Uterus (tissue), 4 donors: Measurements from ENCODE around the gene TP53I11. TPM values are rescaled to one million over a fixed set of nuclear protein-coding genes. Genes with fewer than 3 reads are reported as not detected.

Experiments
- DNase-seq, 2 donors: peaks; one replicate each; pipeline ENCODE4 v3.0.0-alpha.2; 2019 to 2020
- H3K27ac ChIP-seq, 2 donors: fragments of 200-600 bp; sonication (generic); 1 replicate in 1 of 2; 2 replicates in 1 of 2; pipeline ENCODE4 v1.5.1; 2016 to 2018
- H3K27me3 ChIP-seq, 2 donors: fragments of 200-600 bp; sonication (generic); one replicate each; pipeline ENCODE4 v1.5.1; 2018 to 2019; ENCODE audit warnings: control low read depth in 1 of 2
- H3K36me3 ChIP-seq, 2 donors: fragments of 200-600 bp; sonication (generic); one replicate each; pipeline ENCODE4 v1.5.1; 2019; ENCODE audit warnings: control low read depth in 1 of 2
- H3K4me1 ChIP-seq, 2 donors: fragments of 200-600 bp; sonication (generic); one replicate each; pipeline ENCODE4 v1.5.1; 2018 to 2019; ENCODE audit warnings: control low read depth in 1 of 2
- H3K4me3 ChIP-seq, 2 donors: fragments of 200-600 bp; sonication (generic); 1 replicate in 1 of 2; 2 replicates in 1 of 2; pipeline ENCODE4 v1.5.1; 2018 to 2019; ENCODE audit warnings: mild to moderate bottlenecking in 1 of 2
- H3K9me3 ChIP-seq, 2 donors: fragments of 200-600 bp; sonication (generic); one replicate each; pipeline ENCODE4 v1.5.1; 2019; ENCODE audit warnings: control low read depth in 1 of 2
- CTCF ChIP-seq, 4 experiments: fragments of 200-600 bp in 2 of 4; fragments of 450-650 bp in 2 of 4; sonication (generic) in 2 of 4; IDR thresholded peaks; one replicate each; pipeline ENCODE4 v1.5.1; 2016 to 2019; ENCODE audit warnings: antibody characterized with exemption in 4 of 4, mild to moderate bottlenecking in 2 of 4, moderate library complexity in 1 of 4
- POLR2A ChIP-seq, 2 donors: fragments of 450-650 bp; IDR thresholded peaks; one replicate each; pipeline ENCODE4 v1.6.1; 2016; ENCODE audit warnings: antibody characterized with exemption in 2 of 2, mild to moderate bottlenecking in 1 of 2, moderate library complexity in 1 of 2
- intact Hi-C: fragments of 100-400 bp; cut with DNase I; formaldehyde crosslinking; loops from one replicate; pipeline ENCODE4 v1.15.1; 2023; ENCODE audit warnings: low total_unique reads
- total RNA-seq, 4 donors: library from RNA; depleted of rRNA in 3 of 4; stranded (reverse); fragments of >200 nt in 3 of 4; gene quantifications; one replicate each; pipeline versions ENCODE4 v1.1.0 to v1.2.4, GENCODE V29; 2014 to 2023
- donor health status: DM: yes; HTN: yes; CAD: no.

The TP53I11 gene
- total RNA-seq, 4 donors from 2014 or later, result 3.8 to 53.9 (median 17.5) TPM

GRCh38 chr11:44944181-44944852 is 6.4 kb downstream of the TP53I11 start:
- DNase-seq, result no peak
- Histone ChIP-seq H3K36me3 (no peaks in the 10 kb centered on the region), H3K27ac (no peak overlapping the region), H3K4me1 (peaks cover 0 to 2% of the 10 kb centered on the region in 2 donors), H3K9me3 (no peaks in the 10 kb centered on the region), H3K27me3 (no peaks in the 10 kb centered on the region), H3K4me3 (no peak overlapping the region)
- TF ChIP-seq POLR2A (IDR thresholded peaks at IDR 0.05), result no peak
- no peak for TF ChIP-seq CTCF (IDR thresholded peaks at IDR 0.05)
- intact Hi-C loops, result loop anchor here (10.0 kb wide), 1 partner anchor 390 kb away; no protein-coding TSS in a partner anchor

GRCh38 chr11:44943696-44944095 is 7.0 kb downstream of the TP53I11 start:
- no peaks in the 10 kb centered on the region for H3K9me3 ChIP-seq
- no peak for TF ChIP-seq POLR2A (IDR thresholded peaks at IDR 0.05)
- TF ChIP-seq CTCF (IDR thresholded peaks at IDR 0.05), result no peak
- no peaks in the 10 kb centered on the region for H3K36me3 ChIP-seq
- H3K4me3 ChIP-seq, result no peak overlapping the region
- no peak for DNase-seq
- peaks cover 0 to 2% of the 10 kb centered on the region in 2 donors for H3K4me1 ChIP-seq
- H3K27me3 ChIP-seq, result no peaks in the 10 kb centered on the region
- intact Hi-C loops, result loop anchor here (10.0 kb wide), 1 partner anchor 391 kb away; no protein-coding TSS in a partner anchor
- H3K27ac ChIP-seq, result no peak overlapping the region

DNA sequence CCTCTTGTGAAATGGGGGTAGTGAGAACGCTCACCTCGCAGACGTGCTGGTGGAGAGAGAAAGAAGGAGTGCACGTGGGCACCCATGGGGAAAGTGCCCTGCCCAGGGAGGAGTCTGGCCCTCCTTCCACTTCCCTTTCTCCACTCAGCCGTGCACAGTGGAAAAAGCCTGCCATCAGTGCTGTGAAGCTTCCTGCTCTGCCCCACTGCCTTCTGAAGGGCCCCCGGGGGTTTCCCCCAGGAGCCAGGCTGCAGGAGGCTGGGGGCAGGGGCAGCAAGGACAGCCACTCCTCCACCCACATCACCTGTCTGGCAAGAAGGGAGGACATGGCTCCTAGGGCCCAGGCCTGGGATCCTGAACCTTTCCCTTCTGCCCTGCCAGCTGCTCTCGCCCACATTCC is 7.6 kb downstream of the TP53I11 start:
- Histone ChIP-seq H3K36me3 (no peaks in the 10 kb centered on the region), H3K27me3 (no peaks in the 10 kb centered on the region), H3K9me3 (no peaks in the 10 kb centered on the region), H3K27ac (no peak overlapping the region), H3K4me3 (no peak overlapping the region), H3K4me1 (peaks cover 0 to 2% of the 10 kb centered on the region in 2 donors)
- no peak for DNase-seq
- TF ChIP-seq CTCF (IDR thresholded peaks at IDR 0.05) (no peak), POLR2A (IDR thresholded peaks at IDR 0.05) (no peak)
- intact Hi-C loops, result loop anchor here (10.0 kb wide), 1 partner anchor 392 kb away; no protein-coding TSS in a partner anchor

GRCh38 chr11:44942029-44942955 is 8.4 kb downstream of the TP53I11 start:
- H3K27me3 ChIP-seq, result no peaks in the 10 kb centered on the region
- H3K27ac ChIP-seq, result no peak overlapping the region
- TF ChIP-seq CTCF (IDR thresholded peaks at IDR 0.05) (no peak), POLR2A (IDR thresholded peaks at IDR 0.05) (no peak)
- DNase-seq, result no peak
- intact Hi-C loops, result loop anchor here (10.0 kb wide), 1 partner anchor 393 kb away; no protein-coding TSS in a partner anchor
- H3K4me1 ChIP-seq, result peaks cover 0 to 2% of the 10 kb centered on the region in 2 donors
- H3K9me3 ChIP-seq, result no peaks in the 10 kb centered on the region
- no peak overlapping the region for H3K4me3 ChIP-seq
- H3K36me3 ChIP-seq, result no peaks in the 10 kb centered on the region
